GM19099 (cell line): ENCODE measurements around the gene ENO1.

ENCODE experiments used
- POLR2A ChIP-seq: IDR thresholded peaks from 3 replicates; pipeline ENCODE4 v1.6.1; 2011; ENCODE audit warnings: low read depth; ENCODE audit not compliant: insufficient read length; ENCODE audit errors: extremely low read depth

ENO1 gene

GRCh38 chr1:8860738-8861516 lies 17.6 kb downstream of the ENO1 start:
- TF ChIP-seq POLR2A = no peak

- no peak for TF ChIP-seq POLR2A
These were observed 19.4 kb downstream of the ENO1 start for GRCh38 chr1:8858888-8859706.

- no peak for TF ChIP-seq POLR2A
These were observed 20.3 kb downstream of the ENO1 start for GRCh38 chr1:8858112-8858668.

GRCh38 chr1:8856689-8857412 lies 21.6 kb downstream of the ENO1 start:
- TF ChIP-seq POLR2A = peak; percentile 9

GRCh38 chr1:8854240-8854639 lies 24.2 kb downstream of the ENO1 start:
- no peak for TF ChIP-seq POLR2A

- no peak for TF ChIP-seq POLR2A
These were observed 27.4 kb downstream of the ENO1 start for GRCh38 chr1:8851060-8851459.

- TF ChIP-seq POLR2A = no peak
These were observed 29.7 kb downstream of the ENO1 start for GRCh38 chr1:8848663-8849386.

GRCh38 chr1:8847990-8848389 lies 30.5 kb downstream of the ENO1 start:
- no peak for TF ChIP-seq POLR2A

GRCh38 chr1:8846263-8846662 lies 32.2 kb downstream of the ENO1 start:
- no peak for TF ChIP-seq POLR2A

GRCh38 chr1:8845104-8846097 lies 33.1 kb downstream of the ENO1 start:
- TF ChIP-seq POLR2A = no peak

- no peak for TF ChIP-seq POLR2A
These were observed 33.9 kb downstream of the ENO1 start for GRCh38 chr1:8844501-8845006.

- TF ChIP-seq POLR2A = no peak
These were observed 37.1 kb downstream of the ENO1 start for GRCh38 chr1:8841395-8841794.

GRCh38 chr1:8839990-8840389 lies 38.5 kb downstream of the ENO1 start:
- TF ChIP-seq POLR2A = no peak
